ENCODE measurements around the gene PEG3. TPM values are rescaled to one million over a fixed set of nuclear protein-coding genes. Genes with fewer than 3 reads are reported as not detected.

The PEG3 gene
- total and polyA plus RNA-seq, 2 of the 13 experiments (the other 11 are each of a cell fraction or from before 2014, with no cell fraction given) = 217 to 394 TPM

GRCh38 chr19:56838909-56839651, 1.4 kb downstream of the PEG3 start (continued):
- TF ChIP-seq THAP9 (CRISPR knock-in tag; IDR thresholded peaks at IDR 0.05; ENCODE audit: borderline replicate concordance) (peak; percentile 58; the same call in 1 of the 2 replicates), BRF2 (CRISPR knock-in tag; IDR thresholded peaks at IDR 0.05) (no peak), ZBTB2 (CRISPR knock-in tag; IDR thresholded peaks at IDR 0.05; ENCODE audit: low read depth) (no peak), ZFY (CRISPR knock-in tag; IDR thresholded peaks at IDR 0.05) (peak; percentile 31; the same call in 1 of the 2 replicates), ARID4A (CRISPR knock-in tag; IDR thresholded peaks at IDR 0.05; ENCODE audit: borderline replicate concordance) (0 out of 2 replicates have a peak, but pooled peaks have one; percentile 9), ZNF615 (CRISPR knock-in tag; IDR thresholded peaks at IDR 0.05; ENCODE audit: borderline replicate concordance) (no peak), PHF20 (CRISPR knock-in tag; IDR thresholded peaks at IDR 0.05) (peak; percentile 55), SETDB1 (CRISPR knock-in tag; IDR thresholded peaks at IDR 0.05; ENCODE audit: borderline replicate concordance) (no peak), GMEB1 (CRISPR knock-in tag; IDR thresholded peaks at IDR 0.05; ENCODE audit: borderline replicate concordance) (peak; percentile 39; the same call in 1 of the 2 replicates), ZNF235 (CRISPR knock-in tag; IDR thresholded peaks at IDR 0.05; ENCODE audit: borderline replicate concordance) (no peak), AGO2 (optimal IDR thresholded peaks at IDR 0.05; ENCODE audit: low read depth, low read length) (peak; percentile 91), SRSF1 (optimal IDR thresholded peaks at IDR 0.05; ENCODE audit: low read depth, low read length) (peak; percentile 59), SMYD3 (CRISPR knock-in tag; IDR thresholded peaks at IDR 0.05) (no peak), POLR2G (IDR thresholded peaks at IDR 0.05; ENCODE audit: low read depth, low read length) (peak; percentile 29; the same call in 1 of the 2 replicates), CAMTA2 (CRISPR knock-in tag; IDR thresholded peaks at IDR 0.05; ENCODE audit: borderline replicate concordance) (0 out of 2 replicates have a peak, but pooled peaks have one; percentile 24), GATAD2A (CRISPR knock-in tag; IDR thresholded peaks at IDR 0.05) (peak; percentile 5; the same call in 1 of the 2 replicates)

Measured in HepG2 (cell line).